HFFc6 (cell line): ENCODE data around the gene MRGPRG. TPM values are rescaled to one million over a fixed set of nuclear protein-coding genes. Genes with fewer than 3 reads are reported as not detected.

ENCODE experiments used
- DNase-seq: peaks from one replicate; pipeline ENCODE4 v3.0.0-alpha.2; 2018
- H3K27ac Mint-ChIP-seq: 2 replicates; pipeline ENCODE4 v1.8.0; 2020; ENCODE audit warnings: mild to moderate bottlenecking, mixed read lengths
- H3K27me3 Mint-ChIP-seq: 2 replicates; pipeline ENCODE4 v1.8.0; 2021; ENCODE audit warnings: mild to moderate bottlenecking, moderate library complexity, mixed read lengths; ENCODE audit not compliant: insufficient read depth
- H3K36me3 Mint-ChIP-seq: 2 replicates; pipeline ENCODE4 v1.8.0; 2021; ENCODE audit warnings: low read depth, mixed read lengths
- H3K4me1 Mint-ChIP-seq: 2 replicates; pipeline ENCODE4 v1.8.0; 2020; ENCODE audit warnings: low read depth, mixed read lengths
- H3K4me3 Mint-ChIP-seq: 2 replicates; pipeline ENCODE4 v1.8.0; 2020; ENCODE audit warnings: mild to moderate bottlenecking, moderate library complexity, mixed read lengths
- H3K9me3 Mint-ChIP-seq: 2 replicates; pipeline ENCODE4 v1.8.0; 2020; ENCODE audit warnings: mild to moderate bottlenecking, mixed read lengths
- CTCF ChIP-seq: fragments of 200-600 bp; sonication (generic); IDR thresholded peaks from 2 replicates; pipeline ENCODE4 v1.5.0; 2021; ENCODE audit warnings: antibody characterized with exemption, mild to moderate bottlenecking
- total RNA-seq, 6 experiments: library from RNA; stranded (reverse); fragmentation: NEBNext Ultra II Directional; extraction: Animal tissue kit (Norgen Biotek cat#: 25700); gene quantifications; 2 replicates in 1 of 6; 3 replicates in 5 of 6; pipeline ENCODE4 v1.2.3, GENCODE V29; 2021

Gene MRGPRG
- total RNA-seq, 6 experiments from 2014 or later: not detected

DNA sequence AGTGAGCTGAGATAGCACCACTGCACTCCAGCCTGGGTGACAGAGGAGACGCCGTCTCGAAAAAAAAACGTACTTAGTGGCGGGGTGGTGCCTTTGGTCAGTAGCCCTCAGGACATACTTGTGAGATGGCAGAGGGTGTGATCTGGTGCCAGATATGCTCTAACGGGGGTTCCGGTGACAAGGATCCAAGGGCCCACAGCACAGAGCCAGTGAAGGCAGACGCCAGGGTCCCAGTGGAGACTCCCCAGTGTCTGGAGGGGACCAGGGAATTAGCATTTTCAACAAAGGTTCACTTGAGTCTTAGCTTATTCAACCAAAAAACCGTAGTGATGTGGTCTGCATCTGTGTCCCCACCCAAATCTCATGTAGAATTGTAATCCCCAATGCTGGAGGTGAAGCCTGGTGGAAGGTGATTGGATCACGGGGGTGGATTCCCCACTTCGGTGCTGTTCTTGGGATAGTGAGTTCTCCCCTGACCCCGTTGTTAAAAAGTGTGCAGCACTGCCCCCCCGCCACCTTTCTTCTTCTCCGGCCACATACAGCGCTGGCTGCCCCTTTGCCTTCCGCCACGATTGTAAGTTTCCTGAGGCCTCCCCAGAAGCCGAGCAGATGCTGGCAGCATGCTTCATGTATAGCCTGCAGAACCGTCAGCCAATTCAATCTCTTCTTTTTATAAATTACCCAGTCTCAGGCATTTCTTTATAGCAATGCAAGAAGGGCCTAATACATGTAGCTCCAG, 26.9 kb downstream of the MRGPRG start:
- Mint-ChIP-seq H3K4me3 (no peak overlapping the region), H3K9me3 (no peaks in the 10 kb centered on the region), H3K27ac (no peak overlapping the region), H3K27me3 (peaks cover 32% of the 10 kb centered on the region), H3K4me1 (no peaks in the 10 kb centered on the region), H3K36me3 (no peaks in the 10 kb centered on the region; the same call in 1 of the 2 replicates)
- no peak for TF ChIP-seq CTCF
- no peak for DNase-seq

DNA sequence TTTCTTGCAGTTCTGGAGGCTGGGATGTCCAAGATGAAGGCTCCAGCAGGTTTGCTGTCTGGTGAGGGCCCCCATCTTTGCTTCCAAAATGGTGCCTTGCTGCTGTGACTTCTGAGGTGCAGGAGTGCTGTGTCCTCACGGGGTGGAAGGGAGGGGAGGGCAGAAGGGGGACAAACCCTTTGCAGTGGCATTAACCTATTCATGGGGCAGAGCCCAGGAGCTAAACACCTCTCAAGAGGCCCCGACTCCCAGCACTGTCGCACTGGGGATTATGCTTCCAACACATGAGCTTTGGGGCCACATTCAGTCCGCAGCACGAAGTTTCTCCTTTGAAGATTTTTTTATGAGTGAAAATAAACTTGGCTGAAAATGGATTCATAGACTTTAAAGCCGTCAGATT, 28.0 kb downstream of the MRGPRG start:
- Mint-ChIP-seq H3K4me3 (no peak overlapping the region), H3K27ac (no peak overlapping the region), H3K9me3 (no peaks in the 10 kb centered on the region), H3K27me3 (peaks cover 36% of the 10 kb centered on the region), H3K4me1 (no peaks in the 10 kb centered on the region), H3K36me3 (no peaks in the 10 kb centered on the region; the same call in 1 of the 2 replicates)
- no peak for TF ChIP-seq CTCF
- DNase-seq: no peak

DNA sequence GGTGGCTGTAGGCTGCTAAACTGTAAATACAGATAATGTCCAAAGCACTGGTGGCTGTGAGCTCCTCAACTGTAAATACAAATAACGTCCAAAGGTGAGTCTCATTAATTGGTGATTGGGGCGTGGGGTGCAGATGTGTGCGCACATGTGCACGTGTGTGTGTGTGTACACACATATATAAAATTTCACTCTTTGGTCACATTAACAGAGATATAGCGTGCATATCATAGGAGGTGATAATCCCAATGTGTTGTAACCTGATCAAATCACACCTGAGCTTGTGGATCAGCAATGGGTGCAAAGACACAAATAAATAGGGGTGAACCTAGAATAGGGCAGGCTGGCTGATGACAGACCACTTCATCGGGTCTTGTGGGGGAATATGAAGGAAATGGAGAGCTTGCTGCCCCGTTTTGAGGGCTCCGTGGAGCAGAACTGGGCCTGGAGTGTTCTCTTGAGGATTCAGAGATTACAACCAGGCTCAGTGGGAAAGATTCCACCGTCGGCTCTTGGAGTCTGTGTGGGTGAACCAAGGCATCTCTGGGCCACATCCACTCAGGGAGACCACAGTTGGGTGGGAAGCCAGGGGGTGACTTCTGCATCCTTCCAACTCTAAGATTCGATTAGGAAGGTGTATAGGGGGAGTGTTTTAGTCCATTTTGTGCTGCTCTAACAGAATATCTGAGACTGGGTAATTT, 28.6 kb downstream of the MRGPRG start:
- no peak overlapping the region for H3K27ac Mint-ChIP-seq
- no peak overlapping the region for H3K4me3 Mint-ChIP-seq
- no peak for TF ChIP-seq CTCF
- no peak for DNase-seq
- peaks cover 37% of the 10 kb centered on the region for H3K27me3 Mint-ChIP-seq
- H3K4me1 Mint-ChIP-seq: no peaks in the 10 kb centered on the region
- no peaks in the 10 kb centered on the region; the same call in 1 of the 2 replicates for H3K36me3 Mint-ChIP-seq
- H3K9me3 Mint-ChIP-seq: no peaks in the 10 kb centered on the region

GRCh38 chr11:3189196-3189843, 29.3 kb downstream of the MRGPRG start:
- Mint-ChIP-seq H3K36me3 (no peaks in the 10 kb centered on the region; the same call in 1 of the 2 replicates), H3K27me3 (peaks cover 42% of the 10 kb centered on the region), H3K9me3 (no peaks in the 10 kb centered on the region), H3K4me1 (no peaks in the 10 kb centered on the region), H3K27ac (no peak overlapping the region), H3K4me3 (no peak overlapping the region)
- no peak for TF ChIP-seq CTCF
- no peak for DNase-seq

- no peak for TF ChIP-seq CTCF
- H3K27me3 Mint-ChIP-seq: peaks cover 44% of the 10 kb centered on the region
- DNase-seq: no peak
- H3K9me3 Mint-ChIP-seq: no peaks in the 10 kb centered on the region
- no peaks in the 10 kb centered on the region for H3K4me1 Mint-ChIP-seq
- no peak overlapping the region for H3K27ac Mint-ChIP-seq
- H3K4me3 Mint-ChIP-seq: no peak overlapping the region
- H3K36me3 Mint-ChIP-seq: no peaks in the 10 kb centered on the region; the same call in 1 of the 2 replicates
Observed at GRCh38 chr11:3188496-3189195, 30.0 kb downstream of the MRGPRG start.
